SK-N-SH (cell line): ENCODE measurements around the gene SMU1.

Source experiments
- CHD2 ChIP-seq: fragments of 150-350 bp; IDR thresholded peaks from 2 replicates; pipeline ENCODE4 v1.6.1; 2018; ENCODE audit warnings: low read length; ENCODE audit not compliant: partially characterized antibody
- EZH2phosphoT487 ChIP-seq: fragments of 200-600 bp; sonication (generic); IDR thresholded peaks from 2 replicates; pipeline ENCODE4 v1.6.1; 2017; ENCODE audit warnings: low read depth, mixed run types, mild to moderate bottlenecking, antibody characterized with exemption, moderate library complexity, borderline replicate concordance
- JUND ChIP-seq: IDR thresholded peaks from 2 replicates; pipeline ENCODE4 v1.4.0; 2012
- NRF1 ChIP-seq: IDR thresholded peaks from 2 replicates; pipeline ENCODE4 v1.6.1; 2012; ENCODE audit warnings: low read depth, mild to moderate bottlenecking, low read length
- POLR2AphosphoS5 ChIP-seq: IDR thresholded peaks from 2 replicates; pipeline ENCODE4 v1.6.1; 2012; ENCODE audit warnings: low read depth, low read length
- RAD21 ChIP-seq: IDR thresholded peaks from 2 replicates; pipeline ENCODE4 v1.6.1; 2012; ENCODE audit warnings: mild to moderate bottlenecking, low read length
- SIN3A ChIP-seq: IDR thresholded peaks from 2 replicates; pipeline ENCODE4 v1.6.1; 2012; ENCODE audit warnings: low read depth, mild to moderate bottlenecking, low read length, moderate library complexity, borderline replicate concordance
- SMC3 ChIP-seq: IDR thresholded peaks from 2 replicates; pipeline ENCODE4 v1.6.1; 2012; ENCODE audit warnings: low read depth, low read length, improper control_type of control experiment
- TF ChIP-seq, protein P1 (sequence below): IDR thresholded peaks from 2 replicates; pipeline ENCODE4 v1.6.1; 2012; ENCODE audit warnings: mild to moderate bottlenecking, low read depth, low read length, moderate library complexity
- TF ChIP-seq, protein P2 (sequence below): fragments of 200-600 bp; sonication (generic); IDR thresholded peaks from 2 replicates; pipeline ENCODE4 v1.6.1; 2017; ENCODE audit warnings: antibody characterized with exemption, mild to moderate bottlenecking, moderate library complexity
- TF ChIP-seq, protein P3 (sequence below): fragments of 150-350 bp; IDR thresholded peaks from 2 replicates; pipeline ENCODE4 v1.6.1; 2016; ENCODE audit warnings: mild to moderate bottlenecking, low read depth, low read length
- TF ChIP-seq, protein P4 (sequence below): fragments of 150-350 bp; IDR thresholded peaks from 2 replicates; pipeline ENCODE4 v1.6.1; 2017; ENCODE audit warnings: antibody characterized with exemption, low read length, low read depth, borderline replicate concordance

DNA sequence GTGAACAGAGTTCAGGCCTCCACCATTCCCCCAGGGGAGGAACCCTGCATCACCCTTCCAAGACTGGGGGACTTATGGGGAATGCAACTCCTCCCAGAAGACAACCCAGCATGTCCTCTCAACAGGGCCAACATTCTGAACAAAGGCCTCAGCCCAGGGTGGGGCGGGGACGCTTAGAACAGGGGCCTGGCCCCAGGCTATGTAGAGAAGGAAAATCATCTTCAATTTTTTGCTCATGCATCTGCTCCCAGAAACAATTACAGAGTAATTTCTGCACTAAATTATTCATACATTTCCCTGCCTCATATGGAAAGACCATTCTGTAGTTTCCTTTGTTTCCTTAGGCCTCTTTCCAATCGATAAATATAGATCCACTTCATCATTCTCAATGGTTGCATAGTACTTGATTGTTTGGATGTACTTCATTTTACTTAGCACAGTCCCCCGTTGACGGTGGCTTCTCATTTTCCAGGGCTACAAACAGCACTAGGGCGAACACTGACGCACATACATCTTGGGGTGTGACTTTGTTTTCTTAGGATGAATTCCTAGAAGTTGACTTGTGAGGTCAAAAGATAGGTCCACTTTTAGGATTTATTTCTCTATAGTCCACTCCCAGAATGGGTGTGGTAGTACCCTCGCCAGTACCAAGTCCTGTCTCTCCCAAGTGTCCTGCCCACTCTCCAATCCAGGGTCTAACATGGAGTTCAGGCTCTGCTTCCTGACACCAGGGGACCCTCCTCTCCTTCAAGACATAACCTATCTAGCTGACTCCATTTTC lies 27.2 kb upstream of the SMU1 start:
- TF ChIP-seq CHD2 (no peak), SIN3A (no peak), EZH2phosphoT487 (no peak), JUND (no peak), NRF1 (no peak), RAD21 (no peak), SMC3 (no peak), POLR2AphosphoS5 (no peak)
- TF ChIP-seq, protein P1, sequence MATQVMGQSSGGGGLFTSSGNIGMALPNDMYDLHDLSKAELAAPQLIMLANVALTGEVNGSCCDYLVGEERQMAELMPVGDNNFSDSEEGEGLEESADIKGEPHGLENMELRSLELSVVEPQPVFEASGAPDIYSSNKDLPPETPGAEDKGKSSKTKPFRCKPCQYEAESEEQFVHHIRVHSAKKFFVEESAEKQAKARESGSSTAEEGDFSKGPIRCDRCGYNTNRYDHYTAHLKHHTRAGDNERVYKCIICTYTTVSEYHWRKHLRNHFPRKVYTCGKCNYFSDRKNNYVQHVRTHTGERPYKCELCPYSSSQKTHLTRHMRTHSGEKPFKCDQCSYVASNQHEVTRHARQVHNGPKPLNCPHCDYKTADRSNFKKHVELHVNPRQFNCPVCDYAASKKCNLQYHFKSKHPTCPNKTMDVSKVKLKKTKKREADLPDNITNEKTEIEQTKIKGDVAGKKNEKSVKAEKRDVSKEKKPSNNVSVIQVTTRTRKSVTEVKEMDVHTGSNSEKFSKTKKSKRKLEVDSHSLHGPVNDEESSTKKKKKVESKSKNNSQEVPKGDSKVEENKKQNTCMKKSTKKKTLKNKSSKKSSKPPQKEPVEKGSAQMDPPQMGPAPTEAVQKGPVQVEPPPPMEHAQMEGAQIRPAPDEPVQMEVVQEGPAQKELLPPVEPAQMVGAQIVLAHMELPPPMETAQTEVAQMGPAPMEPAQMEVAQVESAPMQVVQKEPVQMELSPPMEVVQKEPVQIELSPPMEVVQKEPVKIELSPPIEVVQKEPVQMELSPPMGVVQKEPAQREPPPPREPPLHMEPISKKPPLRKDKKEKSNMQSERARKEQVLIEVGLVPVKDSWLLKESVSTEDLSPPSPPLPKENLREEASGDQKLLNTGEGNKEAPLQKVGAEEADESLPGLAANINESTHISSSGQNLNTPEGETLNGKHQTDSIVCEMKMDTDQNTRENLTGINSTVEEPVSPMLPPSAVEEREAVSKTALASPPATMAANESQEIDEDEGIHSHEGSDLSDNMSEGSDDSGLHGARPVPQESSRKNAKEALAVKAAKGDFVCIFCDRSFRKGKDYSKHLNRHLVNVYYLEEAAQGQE = no peak
- TF ChIP-seq, protein P2, sequence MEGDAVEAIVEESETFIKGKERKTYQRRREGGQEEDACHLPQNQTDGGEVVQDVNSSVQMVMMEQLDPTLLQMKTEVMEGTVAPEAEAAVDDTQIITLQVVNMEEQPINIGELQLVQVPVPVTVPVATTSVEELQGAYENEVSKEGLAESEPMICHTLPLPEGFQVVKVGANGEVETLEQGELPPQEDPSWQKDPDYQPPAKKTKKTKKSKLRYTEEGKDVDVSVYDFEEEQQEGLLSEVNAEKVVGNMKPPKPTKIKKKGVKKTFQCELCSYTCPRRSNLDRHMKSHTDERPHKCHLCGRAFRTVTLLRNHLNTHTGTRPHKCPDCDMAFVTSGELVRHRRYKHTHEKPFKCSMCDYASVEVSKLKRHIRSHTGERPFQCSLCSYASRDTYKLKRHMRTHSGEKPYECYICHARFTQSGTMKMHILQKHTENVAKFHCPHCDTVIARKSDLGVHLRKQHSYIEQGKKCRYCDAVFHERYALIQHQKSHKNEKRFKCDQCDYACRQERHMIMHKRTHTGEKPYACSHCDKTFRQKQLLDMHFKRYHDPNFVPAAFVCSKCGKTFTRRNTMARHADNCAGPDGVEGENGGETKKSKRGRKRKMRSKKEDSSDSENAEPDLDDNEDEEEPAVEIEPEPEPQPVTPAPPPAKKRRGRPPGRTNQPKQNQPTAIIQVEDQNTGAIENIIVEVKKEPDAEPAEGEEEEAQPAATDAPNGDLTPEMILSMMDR = no peak
- TF ChIP-seq, protein P3, sequence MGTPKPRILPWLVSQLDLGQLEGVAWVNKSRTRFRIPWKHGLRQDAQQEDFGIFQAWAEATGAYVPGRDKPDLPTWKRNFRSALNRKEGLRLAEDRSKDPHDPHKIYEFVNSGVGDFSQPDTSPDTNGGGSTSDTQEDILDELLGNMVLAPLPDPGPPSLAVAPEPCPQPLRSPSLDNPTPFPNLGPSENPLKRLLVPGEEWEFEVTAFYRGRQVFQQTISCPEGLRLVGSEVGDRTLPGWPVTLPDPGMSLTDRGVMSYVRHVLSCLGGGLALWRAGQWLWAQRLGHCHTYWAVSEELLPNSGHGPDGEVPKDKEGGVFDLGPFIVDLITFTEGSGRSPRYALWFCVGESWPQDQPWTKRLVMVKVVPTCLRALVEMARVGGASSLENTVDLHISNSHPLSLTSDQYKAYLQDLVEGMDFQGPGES = no peak
- TF ChIP-seq, protein P4, sequence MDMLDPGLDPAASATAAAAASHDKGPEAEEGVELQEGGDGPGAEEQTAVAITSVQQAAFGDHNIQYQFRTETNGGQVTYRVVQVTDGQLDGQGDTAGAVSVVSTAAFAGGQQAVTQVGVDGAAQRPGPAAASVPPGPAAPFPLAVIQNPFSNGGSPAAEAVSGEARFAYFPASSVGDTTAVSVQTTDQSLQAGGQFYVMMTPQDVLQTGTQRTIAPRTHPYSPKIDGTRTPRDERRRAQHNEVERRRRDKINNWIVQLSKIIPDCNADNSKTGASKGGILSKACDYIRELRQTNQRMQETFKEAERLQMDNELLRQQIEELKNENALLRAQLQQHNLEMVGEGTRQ = no peak
